H9 (cell line): ENCODE results near the gene CDKAL1. TPM values are rescaled to one million over a fixed set of nuclear protein-coding genes. Genes with fewer than 3 reads are reported as not detected.

Experiments
- DNase-seq: peaks from one replicate; pipeline ENCODE4 v3.0.0-alpha.2; 2017
- H2AFZ ChIP-seq: one replicate; pipeline ENCODE4 v1.6.1; 2013; ENCODE audit warnings: mild to moderate bottlenecking, low read length, control low read depth, moderate library complexity
- H2AK5ac ChIP-seq: 2 replicates; pipeline ENCODE4 v1.6.1; 2013; ENCODE audit warnings: low read length, control low read depth, mixed read lengths; ENCODE audit not compliant: insufficient read length
- H2BK120ac ChIP-seq: one replicate; pipeline ENCODE4 v1.6.1; 2013; ENCODE audit warnings: low read depth, mild to moderate bottlenecking, low read length, control low read depth, inconsistent platforms; ENCODE audit not compliant: poor library complexity, severe bottlenecking
- H2BK12ac ChIP-seq: 2 replicates; pipeline ENCODE4 v1.6.1; 2013; ENCODE audit warnings: low read length, control low read depth, mixed read lengths, low read depth; ENCODE audit not compliant: insufficient read length
- H2BK15ac ChIP-seq: 2 replicates; pipeline ENCODE4 v1.6.1; 2013; ENCODE audit warnings: low read depth, low read length, control low read depth
- H2BK20ac ChIP-seq: one replicate; pipeline ENCODE4 v1.6.1; 2013; ENCODE audit warnings: low read depth, mild to moderate bottlenecking, low read length, control low read depth, inconsistent platforms; ENCODE audit not compliant: poor library complexity, severe bottlenecking
- H2BK5ac ChIP-seq: 2 replicates; pipeline ENCODE4 v1.6.1; 2013; ENCODE audit warnings: low read length, control low read depth, mixed read lengths; ENCODE audit not compliant: insufficient read length
- H3K14ac ChIP-seq: 2 replicates; pipeline ENCODE4 v1.6.1; 2013; ENCODE audit warnings: low read length, control low read depth; ENCODE audit not compliant: insufficient read depth
- H3K18ac ChIP-seq: 2 replicates; pipeline ENCODE4 v1.6.1; 2013; ENCODE audit warnings: low read depth, mild to moderate bottlenecking, mixed read lengths, low read length, control low read depth; ENCODE audit not compliant: insufficient read length
- H3K23ac ChIP-seq: 2 replicates; pipeline ENCODE4 v1.6.1; 2013; ENCODE audit warnings: low read length, control low read depth, mixed read lengths, low read depth; ENCODE audit not compliant: insufficient read length
- H3K23me2 ChIP-seq: 2 replicates; pipeline ENCODE4 v1.6.1; 2013; ENCODE audit warnings: low read depth, mild to moderate bottlenecking, mixed read lengths, low read length, control low read depth; ENCODE audit not compliant: insufficient read length, poor library complexity, severe bottlenecking
- H3K27ac ChIP-seq: 2 replicates; pipeline ENCODE4 v1.5.1; 2013; ENCODE audit warnings: low read length, control low read depth, mixed read lengths, low read depth; ENCODE audit not compliant: insufficient read length
- H3K27me3 ChIP-seq: 2 replicates; pipeline ENCODE4 v1.6.1; 2013; ENCODE audit warnings: low read length, control low read depth, inconsistent platforms; ENCODE audit not compliant: insufficient read depth
- H3K4ac ChIP-seq: 2 replicates; pipeline ENCODE4 v1.6.1; 2013; ENCODE audit warnings: low read depth, mild to moderate bottlenecking, control low read depth, inconsistent platforms, low read length, moderate library complexity
- H3K4me1 ChIP-seq: 2 replicates; pipeline ENCODE4 v1.6.1; 2013; ENCODE audit warnings: low read length, control low read depth, inconsistent platforms; ENCODE audit not compliant: insufficient read depth
- H3K4me2 ChIP-seq: 2 replicates; pipeline ENCODE4 v1.6.1; 2013; ENCODE audit warnings: low read length, control low read depth, mixed read lengths; ENCODE audit not compliant: insufficient read length, insufficient read depth
- H3K56ac ChIP-seq: 2 replicates; pipeline ENCODE4 v1.6.1; 2013; ENCODE audit warnings: low read depth, mild to moderate bottlenecking, mixed read lengths, low read length, control low read depth; ENCODE audit not compliant: insufficient read length
- H3K79me1 ChIP-seq: 2 replicates; pipeline ENCODE4 v1.6.1; 2013; ENCODE audit warnings: low read depth, mild to moderate bottlenecking, moderate library complexity, low read length, control low read depth, inconsistent platforms; ENCODE audit not compliant: insufficient read depth, poor library complexity, severe bottlenecking
- H3K79me2 ChIP-seq: 2 replicates; pipeline ENCODE4 v1.6.1; 2013; ENCODE audit warnings: low read length, control low read depth, inconsistent platforms; ENCODE audit not compliant: insufficient read depth
- H3K9ac ChIP-seq: 2 replicates; pipeline ENCODE4 v1.6.1; 2013; ENCODE audit warnings: low read length, control low read depth, mixed read lengths; ENCODE audit not compliant: insufficient read length; ENCODE audit errors: extremely low read depth
- H3K9me3 ChIP-seq: one replicate; pipeline ENCODE4 v1.6.1; 2013; ENCODE audit warnings: low read depth, low read length, inconsistent platforms; ENCODE audit not compliant: control insufficient read depth
- H3T11ph ChIP-seq: one replicate; pipeline ENCODE4 v1.6.1; 2013; ENCODE audit warnings: mild to moderate bottlenecking, low read length, control low read depth, inconsistent platforms
- H4K20me1 ChIP-seq: one replicate; pipeline ENCODE4 v1.6.1; 2013; ENCODE audit not compliant: control insufficient read depth, insufficient read length, insufficient read depth
- H4K5ac ChIP-seq: 2 replicates; pipeline ENCODE4 v1.6.1; 2013; ENCODE audit warnings: low read depth, mild to moderate bottlenecking, mixed read lengths, low read length, control low read depth; ENCODE audit not compliant: insufficient read length
- H4K8ac ChIP-seq: replicated peaks from 2 replicates; pipeline ENCODE4 v1.6.1; 2013; ENCODE audit warnings: low read length, control low read depth, mixed read lengths, low read depth; ENCODE audit not compliant: insufficient read length
- H4K91ac ChIP-seq: 2 replicates; pipeline ENCODE4 v1.6.1; 2013; ENCODE audit warnings: low read depth, mild to moderate bottlenecking, moderate library complexity, mixed read lengths, low read length, control low read depth; ENCODE audit not compliant: insufficient read length
- H3K27ac Mint-ChIP-seq, 3 experiments: 2 replicates in 2 of 3; 3 replicates in 1 of 3; pipeline ENCODE4 v1.8.0; 2020 to 2021; ENCODE audit warnings: mixed read lengths in 3 of 3, mild to moderate bottlenecking in 1 of 3, moderate library complexity in 1 of 3
- H3K27me3 Mint-ChIP-seq: 2 replicates; pipeline ENCODE4 v1.8.0; 2021; ENCODE audit warnings: low read depth, mild to moderate bottlenecking, moderate library complexity, mixed read lengths
- H3K36me3 Mint-ChIP-seq, 3 experiments: 2 replicates in 2 of 3; 3 replicates in 1 of 3; pipeline ENCODE4 v1.8.0; 2020 to 2021; ENCODE audit warnings: low read depth in 3 of 3, mixed read lengths in 3 of 3; ENCODE audit not compliant: insufficient read depth in 1 of 3
- H3K4me1 Mint-ChIP-seq, 2 experiments: 2 replicates each; pipeline ENCODE4 v1.8.0; 2020; ENCODE audit warnings: mixed read lengths in 2 of 2
- H3K4me3 Mint-ChIP-seq, 2 experiments: 2 replicates in 1 of 2; 3 replicates in 1 of 2; pipeline ENCODE4 v1.8.0; 2020 to 2021; ENCODE audit warnings: mild to moderate bottlenecking in 2 of 2, mixed read lengths in 2 of 2, moderate library complexity in 1 of 2
- H3K9me3 Mint-ChIP-seq, 2 experiments: 2 replicates in 1 of 2; 3 replicates in 1 of 2; pipeline ENCODE4 v1.8.0; 2020; ENCODE audit warnings: mild to moderate bottlenecking in 2 of 2, mixed read lengths in 2 of 2, moderate library complexity in 1 of 2
- WGBS: extraction: QIAGEN DNeasy Blood & Tissue Kit; methylation state at CpG from one replicate; pipeline ENCODE4 v1.1.7; 2013; ENCODE audit warnings: missing lambda C conversion rate, low lambda C conversion rate, mixed read lengths; ENCODE audit not compliant: insufficient read length; ENCODE audit errors: extremely low coverage; 5-methylcytosine and 5-hydroxymethylcytosine counted together
- total RNA-seq: library from RNA; stranded (reverse); gene quantifications from 2 replicates; pipeline ENCODE4 v1.2.1, GENCODE V29; 2021
- TF ChIP-seq, protein P1 (sequence below): fragments of 200-600 bp; sonication (generic); conservative IDR thresholded peaks from 3 replicates; pipeline ENCODE4 v1.8.0; 2021; ENCODE audit warnings: antibody characterized with exemption, mild to moderate bottlenecking

CDKAL1 gene
- total RNA-seq, 1 experiment from 2014 or later = 23.0 TPM

DNA sequence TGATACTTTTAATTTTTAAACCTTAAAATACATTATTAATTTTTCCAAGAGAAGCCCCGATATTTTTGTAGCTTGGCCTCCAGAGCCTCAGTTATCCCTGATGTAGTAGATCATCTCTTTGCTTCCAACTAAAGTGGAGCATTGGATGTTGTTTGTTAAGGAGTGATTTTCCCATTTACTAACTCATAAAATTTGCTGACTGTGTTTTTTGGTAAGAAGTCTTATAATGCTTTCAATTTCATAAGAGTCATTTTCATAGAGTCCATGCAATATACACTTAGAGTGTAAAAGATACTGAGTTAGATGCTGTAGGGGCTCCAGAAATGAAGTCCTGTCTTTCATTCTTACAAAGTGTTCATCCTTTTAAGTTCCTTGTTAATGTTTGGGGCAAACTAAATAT, 46.8 kb downstream of the CDKAL1 start:
- no peak overlapping the region for H3K23ac ChIP-seq
- H3K4me2 ChIP-seq = no peak overlapping the region
- H2AFZ ChIP-seq = no peak overlapping the region
- no peak overlapping the region for H4K8ac ChIP-seq
- no CpG with 5 or more reads among the region's 1 CpG for WGBS
- no peak overlapping the region for H2AK5ac ChIP-seq
- H3K56ac ChIP-seq = no peak overlapping the region
- Mint-ChIP-seq H3K4me3 (no peak overlapping the region), H3K27ac (no peak overlapping the region), H3K4me1 (peaks cover 32 to 35% of the 10 kb centered on the region in 2 experiments), H3K27me3 (peaks cover 2% of the 10 kb centered on the region; the same call in 1 of the 2 replicates), H3K36me3 (peaks cover 0 to 12% (median 9%) of the 10 kb centered on the region in 3 experiments; a peak in 4 of 7 replicates), H3K9me3 (no peaks in the 10 kb centered on the region)
- no peaks in the 10 kb centered on the region for H4K20me1 ChIP-seq
- H2BK20ac ChIP-seq = no peak overlapping the region
- H3T11ph ChIP-seq = no peak overlapping the region
- H2BK12ac ChIP-seq = no peak overlapping the region
- H3K14ac ChIP-seq = no peak overlapping the region
- no peaks in the 10 kb centered on the region for H3K79me1 ChIP-seq
- DNase-seq = no peak
- H4K91ac ChIP-seq = no peak overlapping the region
- H3K79me2 ChIP-seq = no peaks in the 10 kb centered on the region
- no peak overlapping the region for H2BK120ac ChIP-seq
- TF ChIP-seq, protein P1, sequence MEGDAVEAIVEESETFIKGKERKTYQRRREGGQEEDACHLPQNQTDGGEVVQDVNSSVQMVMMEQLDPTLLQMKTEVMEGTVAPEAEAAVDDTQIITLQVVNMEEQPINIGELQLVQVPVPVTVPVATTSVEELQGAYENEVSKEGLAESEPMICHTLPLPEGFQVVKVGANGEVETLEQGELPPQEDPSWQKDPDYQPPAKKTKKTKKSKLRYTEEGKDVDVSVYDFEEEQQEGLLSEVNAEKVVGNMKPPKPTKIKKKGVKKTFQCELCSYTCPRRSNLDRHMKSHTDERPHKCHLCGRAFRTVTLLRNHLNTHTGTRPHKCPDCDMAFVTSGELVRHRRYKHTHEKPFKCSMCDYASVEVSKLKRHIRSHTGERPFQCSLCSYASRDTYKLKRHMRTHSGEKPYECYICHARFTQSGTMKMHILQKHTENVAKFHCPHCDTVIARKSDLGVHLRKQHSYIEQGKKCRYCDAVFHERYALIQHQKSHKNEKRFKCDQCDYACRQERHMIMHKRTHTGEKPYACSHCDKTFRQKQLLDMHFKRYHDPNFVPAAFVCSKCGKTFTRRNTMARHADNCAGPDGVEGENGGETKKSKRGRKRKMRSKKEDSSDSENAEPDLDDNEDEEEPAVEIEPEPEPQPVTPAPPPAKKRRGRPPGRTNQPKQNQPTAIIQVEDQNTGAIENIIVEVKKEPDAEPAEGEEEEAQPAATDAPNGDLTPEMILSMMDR = no peak
- H3K18ac ChIP-seq = no peak overlapping the region
- no peak overlapping the region for H4K5ac ChIP-seq
- H3K4me1 ChIP-seq = peaks cover 9% of the 10 kb centered on the region
- H3K4ac ChIP-seq = no peak overlapping the region
- H3K27ac ChIP-seq = no peak overlapping the region
- no peaks in the 10 kb centered on the region for H3K9me3 ChIP-seq
- H3K27me3 ChIP-seq = no peaks in the 10 kb centered on the region
- H3K23me2 ChIP-seq = no peaks in the 10 kb centered on the region
- no peak overlapping the region for H2BK5ac ChIP-seq
- no peak overlapping the region for H2BK15ac ChIP-seq
- no peak overlapping the region for H3K9ac ChIP-seq
